GM23338 (cell line): Measurements from ENCODE around the gene MCC. TPM values are rescaled to one million over a fixed set of nuclear protein-coding genes. Genes with fewer than 3 reads are reported as not detected.

Experiments
- ATAC-seq: fragments of 200-7000 bp; cut with Tn5 transposase; 3 replicates; pipeline ENCODE4 v1.9.1; 2020
- DNase-seq: peaks from one replicate; pipeline ENCODE4 v3.0.0-alpha.2; 2015; ENCODE audit warnings: low spot score
- H2AFZ ChIP-seq: fragments of 200-600 bp; sonication (generic); 2 replicates; pipeline ENCODE4 v1.8.0; 2016; ENCODE audit warnings: antibody characterized with exemption, mild to moderate bottlenecking, moderate library complexity
- H3F3A ChIP-seq: fragments of 200-600 bp; sonication (generic); replicated peaks from 2 replicates; pipeline ENCODE4 v1.8.0; 2017; ENCODE audit warnings: antibody characterized with exemption, mixed run types, low read depth
- H3K27ac ChIP-seq: fragments of 200-600 bp; sonication (generic); 2 replicates; pipeline ENCODE4 v1.6.1; 2016; ENCODE audit warnings: low read depth
- H3K27me3 ChIP-seq: fragments of 200-600 bp; sonication (generic); 2 replicates; pipeline ENCODE4 v1.8.0; 2016; ENCODE audit warnings: mild to moderate bottlenecking, mixed run types, moderate library complexity; ENCODE audit not compliant: insufficient read depth
- H3K36me3 ChIP-seq: fragments of 200-600 bp; sonication (generic); 2 replicates; pipeline ENCODE4 v1.8.0; 2016; ENCODE audit warnings: mild to moderate bottlenecking; ENCODE audit not compliant: insufficient read depth
- H3K4me1 ChIP-seq: fragments of 200-600 bp; sonication (generic); 2 replicates; pipeline ENCODE4 v1.8.0; 2016; ENCODE audit warnings: mild to moderate bottlenecking, moderate library complexity; ENCODE audit not compliant: insufficient read depth
- H3K4me2 ChIP-seq: fragments of 200-600 bp; sonication (generic); 2 replicates; pipeline ENCODE4 v1.7.1; 2017; ENCODE audit warnings: mixed run types
- H3K4me3 ChIP-seq: fragments of 200-600 bp; sonication (generic); 2 replicates; pipeline ENCODE4 v1.6.1; 2016; ENCODE audit warnings: mixed run types
- H3K79me2 ChIP-seq: fragments of 200-600 bp; sonication (generic); replicated peaks from 2 replicates; pipeline ENCODE4 v1.8.0; 2017; ENCODE audit warnings: mild to moderate bottlenecking; ENCODE audit not compliant: insufficient read depth
- H3K9me2 ChIP-seq: fragments of 200-600 bp; sonication (generic); 2 replicates; pipeline ENCODE4 v1.8.0; 2017; ENCODE audit not compliant: insufficient read depth
- H4K20me1 ChIP-seq: fragments of 200-600 bp; sonication (generic); replicated peaks from 2 replicates; pipeline ENCODE4 v1.8.0; 2017; ENCODE audit warnings: mild to moderate bottlenecking; ENCODE audit not compliant: insufficient read depth
- H3K27ac Mint-ChIP-seq: 2 replicates; pipeline ENCODE4 v1.8.0; 2020; ENCODE audit warnings: inconsistent platforms, mild to moderate bottlenecking, moderate library complexity, mixed read lengths
- H3K27me3 Mint-ChIP-seq: 3 replicates; pipeline ENCODE4 v1.8.0; 2022; ENCODE audit warnings: low read depth, mild to moderate bottlenecking, moderate library complexity, mixed read lengths, inconsistent platforms; ENCODE audit not compliant: insufficient read depth, poor library complexity
- H3K36me3 Mint-ChIP-seq: 3 replicates; pipeline ENCODE4 v1.8.0; 2021; ENCODE audit warnings: low read depth, mild to moderate bottlenecking, inconsistent platforms, moderate library complexity, mixed read lengths
- H3K4me1 Mint-ChIP-seq: 3 replicates; pipeline ENCODE4 v1.8.0; 2020; ENCODE audit warnings: mild to moderate bottlenecking, inconsistent platforms, mixed read lengths
- H3K4me3 Mint-ChIP-seq: 3 replicates; pipeline ENCODE4 v1.8.0; 2021; ENCODE audit warnings: moderate library complexity, mild to moderate bottlenecking, inconsistent platforms, mixed read lengths
- H3K9me3 Mint-ChIP-seq: 3 replicates; pipeline ENCODE4 v1.8.0; 2020; ENCODE audit warnings: moderate library complexity, mild to moderate bottlenecking, inconsistent platforms, mixed read lengths
- CREB1 ChIP-seq: fragments of 250-450 bp; sonication (Bioruptor Pico); IDR thresholded peaks from 2 replicates; pipeline ENCODE4 v1.5.0; 2020; ENCODE audit warnings: low read depth, mild to moderate bottlenecking, moderate library complexity
- ETS1 ChIP-seq: IDR thresholded peaks from 2 replicates; pipeline ENCODE4 v1.6.1; 2016; ENCODE audit warnings: antibody characterized with exemption
- EZH2 ChIP-seq: fragments of 200-600 bp; sonication (generic); IDR thresholded peaks from one replicate; pipeline ENCODE4 v1.8.0; 2017; ENCODE audit warnings: antibody characterized with exemption, mild to moderate bottlenecking, low read depth; ENCODE audit not compliant: unreplicated experiment
- EZH2phosphoT487 ChIP-seq: fragments of 200-600 bp; sonication (generic); IDR thresholded peaks from one replicate; pipeline ENCODE4 v1.8.1; 2018; ENCODE audit warnings: antibody characterized with exemption; ENCODE audit not compliant: unreplicated experiment
- NANOG ChIP-seq: IDR thresholded peaks from 2 replicates; pipeline ENCODE4 v1.6.1; 2016; ENCODE audit warnings: antibody characterized with exemption, borderline replicate concordance
- POLR2AphosphoS5 ChIP-seq: IDR thresholded peaks from 2 replicates; pipeline ENCODE4 v1.6.1; 2016; ENCODE audit warnings: antibody characterized with exemption, low read depth
- STAT1 ChIP-seq: IDR thresholded peaks from one replicate; pipeline ENCODE4 v1.6.1; 2016; ENCODE audit warnings: antibody characterized with exemption; ENCODE audit not compliant: unreplicated experiment
- ZNF114 ChIP-seq: fragments of 250-450 bp; sonication (Bioruptor Pico); IDR thresholded peaks from 2 replicates; pipeline ENCODE4 v1.5.0; 2020; ENCODE audit warnings: mild to moderate bottlenecking, moderate library complexity
- ZNF331 ChIP-seq: fragments of 250-450 bp; sonication (Bioruptor Pico); IDR thresholded peaks from 2 replicates; pipeline ENCODE4 v1.5.0; 2020; ENCODE audit warnings: low read depth, mild to moderate bottlenecking, moderate library complexity
- polyA plus RNA-seq: library from polyadenylated mRNA; unstranded; fragments of >200 nt; fragmentation: Nextera tagmentation; extraction: Ambion mirVana; gene quantifications from 2 replicates; pipeline ENCODE4 v1.2.1, GENCODE V29; 2016
- total RNA-seq: library from RNA; depleted of rRNA; stranded (reverse); fragments of >200 nt; shearing (Covaris generic); gene quantifications from 2 replicates; pipeline ENCODE4 v1.2.3, GENCODE V29; 2014
- TF ChIP-seq, protein P1 (sequence below), 2 experiments: fragments of 200-600 bp in 1 of 2; sonication (generic) in 1 of 2; conservative IDR thresholded peaks; 2 replicates each; pipeline versions ENCODE4 v1.5.1 to v1.6.1; 2016 to 2017; ENCODE audit warnings: antibody characterized with exemption in 2 of 2, low read depth in 2 of 2, mild to moderate bottlenecking in 2 of 2, moderate library complexity in 1 of 2
- TF ChIP-seq, protein P2 (sequence below): IDR thresholded peaks from one replicate; pipeline ENCODE4 v1.6.1; 2018; ENCODE audit warnings: antibody characterized with exemption; ENCODE audit not compliant: unreplicated experiment

Gene MCC
- total and polyA plus RNA-seq, 2 experiments from 2014 or later: 3.8 to 10.1 TPM

DNA sequence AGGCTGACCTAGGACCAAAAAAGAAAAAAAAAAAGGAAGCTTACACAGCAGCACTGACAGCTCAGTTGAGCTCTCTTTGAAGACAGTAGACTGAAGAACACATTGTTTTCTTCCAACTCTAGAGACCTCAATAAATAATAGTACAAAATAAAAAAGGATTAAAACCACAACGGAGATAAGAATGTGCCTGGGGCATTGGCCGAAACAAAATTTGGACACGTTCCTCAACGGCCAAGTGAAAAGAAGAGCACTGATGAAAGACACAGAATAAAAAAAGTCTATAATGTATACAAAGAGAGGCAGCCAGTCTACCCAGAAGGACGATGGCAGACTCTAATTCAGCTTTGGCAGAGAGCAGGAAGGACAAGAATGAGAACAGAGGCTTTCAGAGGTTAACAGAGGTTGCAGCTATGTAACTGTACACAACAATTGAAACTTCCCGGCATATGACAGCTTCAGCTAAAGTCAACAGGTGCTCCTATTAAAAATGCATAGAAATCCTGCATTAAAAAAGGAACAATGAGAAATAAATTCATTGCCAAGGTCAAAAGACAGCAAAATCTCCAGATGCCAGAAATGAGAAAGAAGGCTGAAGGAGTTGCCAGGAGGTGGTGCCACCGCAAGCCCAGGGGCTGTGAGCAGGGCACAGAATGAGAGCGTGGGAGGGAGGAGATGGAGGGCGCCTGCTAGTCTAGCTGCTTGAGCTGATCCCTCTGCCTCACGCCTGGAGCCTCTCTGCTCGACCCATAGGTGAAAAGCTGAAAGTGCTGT is 397.7 kb downstream of the MCC start:
- H3K4me2 ChIP-seq: no peak overlapping the region
- no peak overlapping the region for H3K27ac ChIP-seq
- Mint-ChIP-seq H3K4me1 (no peaks in the 10 kb centered on the region), H3K36me3 (no peaks in the 10 kb centered on the region; the same call in 2 of the 3 replicates), H3K27ac (peak overlapping the region; percentile 68; the same call in 1 of the 2 replicates), H3K27me3 (no peaks in the 10 kb centered on the region), H3K4me3 (no peak overlapping the region), H3K9me3 (no peaks in the 10 kb centered on the region)
- H4K20me1 ChIP-seq: no peaks in the 10 kb centered on the region
- no peak for TF ChIP-seq EZH2
- TF ChIP-seq, protein P1, sequence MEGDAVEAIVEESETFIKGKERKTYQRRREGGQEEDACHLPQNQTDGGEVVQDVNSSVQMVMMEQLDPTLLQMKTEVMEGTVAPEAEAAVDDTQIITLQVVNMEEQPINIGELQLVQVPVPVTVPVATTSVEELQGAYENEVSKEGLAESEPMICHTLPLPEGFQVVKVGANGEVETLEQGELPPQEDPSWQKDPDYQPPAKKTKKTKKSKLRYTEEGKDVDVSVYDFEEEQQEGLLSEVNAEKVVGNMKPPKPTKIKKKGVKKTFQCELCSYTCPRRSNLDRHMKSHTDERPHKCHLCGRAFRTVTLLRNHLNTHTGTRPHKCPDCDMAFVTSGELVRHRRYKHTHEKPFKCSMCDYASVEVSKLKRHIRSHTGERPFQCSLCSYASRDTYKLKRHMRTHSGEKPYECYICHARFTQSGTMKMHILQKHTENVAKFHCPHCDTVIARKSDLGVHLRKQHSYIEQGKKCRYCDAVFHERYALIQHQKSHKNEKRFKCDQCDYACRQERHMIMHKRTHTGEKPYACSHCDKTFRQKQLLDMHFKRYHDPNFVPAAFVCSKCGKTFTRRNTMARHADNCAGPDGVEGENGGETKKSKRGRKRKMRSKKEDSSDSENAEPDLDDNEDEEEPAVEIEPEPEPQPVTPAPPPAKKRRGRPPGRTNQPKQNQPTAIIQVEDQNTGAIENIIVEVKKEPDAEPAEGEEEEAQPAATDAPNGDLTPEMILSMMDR (conservative IDR thresholded peaks at IDR 0.05; ENCODE audit: low read depth in 2 of 2): peak; percentile 9 to 25; a peak in 2 of 4 replicates
- TF ChIP-seq ZNF114 (CRISPR knock-in tag): no peak
- H2AFZ ChIP-seq: no peak overlapping the region
- H3K9me2 ChIP-seq: no peaks in the 10 kb centered on the region
- H3K79me2 ChIP-seq: no peaks in the 10 kb centered on the region
- H3K36me3 ChIP-seq: no peaks in the 10 kb centered on the region
- H3K4me3 ChIP-seq: no peak overlapping the region
- H3F3A ChIP-seq: no peaks in the 10 kb centered on the region
- no peaks in the 10 kb centered on the region for H3K27me3 ChIP-seq
- ATAC-seq: peak; percentile 85
- DNase-seq: peak; percentile 18
- no peaks in the 10 kb centered on the region for H3K4me1 ChIP-seq

- Mint-ChIP-seq H3K36me3 (no peaks in the 10 kb centered on the region; the same call in 2 of the 3 replicates), H3K4me1 (no peaks in the 10 kb centered on the region)
- no peak for ATAC-seq
- no peak for TF ChIP-seq EZH2phosphoT487
- TF ChIP-seq EZH2: no peak
- no peak for TF ChIP-seq ZNF331 (CRISPR knock-in tag)
- TF ChIP-seq POLR2AphosphoS5: no peak
- TF ChIP-seq ETS1: no peak
- TF ChIP-seq, protein P2, sequence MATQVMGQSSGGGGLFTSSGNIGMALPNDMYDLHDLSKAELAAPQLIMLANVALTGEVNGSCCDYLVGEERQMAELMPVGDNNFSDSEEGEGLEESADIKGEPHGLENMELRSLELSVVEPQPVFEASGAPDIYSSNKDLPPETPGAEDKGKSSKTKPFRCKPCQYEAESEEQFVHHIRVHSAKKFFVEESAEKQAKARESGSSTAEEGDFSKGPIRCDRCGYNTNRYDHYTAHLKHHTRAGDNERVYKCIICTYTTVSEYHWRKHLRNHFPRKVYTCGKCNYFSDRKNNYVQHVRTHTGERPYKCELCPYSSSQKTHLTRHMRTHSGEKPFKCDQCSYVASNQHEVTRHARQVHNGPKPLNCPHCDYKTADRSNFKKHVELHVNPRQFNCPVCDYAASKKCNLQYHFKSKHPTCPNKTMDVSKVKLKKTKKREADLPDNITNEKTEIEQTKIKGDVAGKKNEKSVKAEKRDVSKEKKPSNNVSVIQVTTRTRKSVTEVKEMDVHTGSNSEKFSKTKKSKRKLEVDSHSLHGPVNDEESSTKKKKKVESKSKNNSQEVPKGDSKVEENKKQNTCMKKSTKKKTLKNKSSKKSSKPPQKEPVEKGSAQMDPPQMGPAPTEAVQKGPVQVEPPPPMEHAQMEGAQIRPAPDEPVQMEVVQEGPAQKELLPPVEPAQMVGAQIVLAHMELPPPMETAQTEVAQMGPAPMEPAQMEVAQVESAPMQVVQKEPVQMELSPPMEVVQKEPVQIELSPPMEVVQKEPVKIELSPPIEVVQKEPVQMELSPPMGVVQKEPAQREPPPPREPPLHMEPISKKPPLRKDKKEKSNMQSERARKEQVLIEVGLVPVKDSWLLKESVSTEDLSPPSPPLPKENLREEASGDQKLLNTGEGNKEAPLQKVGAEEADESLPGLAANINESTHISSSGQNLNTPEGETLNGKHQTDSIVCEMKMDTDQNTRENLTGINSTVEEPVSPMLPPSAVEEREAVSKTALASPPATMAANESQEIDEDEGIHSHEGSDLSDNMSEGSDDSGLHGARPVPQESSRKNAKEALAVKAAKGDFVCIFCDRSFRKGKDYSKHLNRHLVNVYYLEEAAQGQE: no peak
- TF ChIP-seq ZNF114 (CRISPR knock-in tag): no peak
- no peak for TF ChIP-seq NANOG
- no peak for TF ChIP-seq STAT1
- no peak for TF ChIP-seq CREB1 (CRISPR knock-in tag)
These were observed 398.5 kb downstream of the MCC start for GRCh38 chr5:113089653-113090335.

More at GRCh38 chr5:113089653-113090335, 398.5 kb downstream of the MCC start:
- Histone ChIP-seq H3K4me1 (no peaks in the 10 kb centered on the region), H3K4me3 (no peak overlapping the region), H3K36me3 (no peaks in the 10 kb centered on the region), H3K79me2 (no peaks in the 10 kb centered on the region), H3K27me3 (no peaks in the 10 kb centered on the region), H3K4me2 (no peak overlapping the region), H3K9me2 (no peaks in the 10 kb centered on the region), H3K27ac (no peak overlapping the region), H2AFZ (no peak overlapping the region), H3F3A (no peaks in the 10 kb centered on the region), H4K20me1 (no peaks in the 10 kb centered on the region)
- H3K9me3 Mint-ChIP-seq: no peaks in the 10 kb centered on the region
- no peak for DNase-seq
- no peak overlapping the region for H3K4me3 Mint-ChIP-seq
- no peaks in the 10 kb centered on the region for H3K27me3 Mint-ChIP-seq
- H3K27ac Mint-ChIP-seq: no peak overlapping the region
